Measurements from ENCODE around the gene RFC3. TPM values are rescaled to one million over a fixed set of nuclear protein-coding genes. Genes with fewer than 3 reads are reported as not detected.

Gene RFC3
- total and polyA plus RNA-seq, 2 donors (not counting 1 experiment from before 2014, with no cell fraction given), result 3.1 to 13.4 TPM

- Histone ChIP-seq H4K20me1 (ENCODE audit: control insufficient read depth, extremely low read depth, insufficient read depth, low read length) (no peaks in the 10 kb centered on the region), H3K27me3 (ENCODE audit: control insufficient read depth, insufficient read depth, low read length) (no peaks in the 10 kb centered on the region), H3K4me2 (ENCODE audit: extremely low read depth, insufficient read depth, low read length) (no peak overlapping the region), H3K9ac (ENCODE audit: insufficient read depth, low read length) (no peak overlapping the region), H3K27ac (ENCODE audit: insufficient read depth, low read length) (no peak overlapping the region), H3K79me2 (ENCODE audit: control insufficient read depth, insufficient read depth, low read length) (no peaks in the 10 kb centered on the region), H3K36me3 (ENCODE audit: control insufficient read depth, insufficient read depth, low read length) (no peaks in the 10 kb centered on the region), H3K4me3 (replicated peaks in 1 of 4; ENCODE audit: control extremely low read depth in 1 of 4, insufficient read depth in 1 of 4, low read depth in 3 of 4, low read length in 4 of 4) (no peak overlapping the region), H3K4me1 (ENCODE audit: control insufficient read depth, extremely low read depth, insufficient read depth, low read length) (no peaks in the 10 kb centered on the region), H2AFZ (ENCODE audit: low read length) (no peak overlapping the region), H3K9me3 (ENCODE audit: control insufficient read depth, insufficient read depth, low read depth, low read length) (no peaks in the 10 kb centered on the region)
- DNase-seq (ENCODE audit: low read depth in 2 of 2), result no peak
- TF ChIP-seq EZH2 (IDR thresholded peaks at IDR 0.05; ENCODE audit: low read length, missing control alignments) (no peak), CTCF (conservative IDR thresholded peaks at IDR 0.05 in 1 of 2, IDR thresholded peaks at IDR 0.05 in 1 of 2; ENCODE audit: low read depth in 1 of 2, low read length in 2 of 2) (no peak)
These were observed 57.9 kb downstream of the RFC3 start for GRCh38 chr13:33875618-33876401.

- TF ChIP-seq CTCF (conservative IDR thresholded peaks at IDR 0.05 in 1 of 2, IDR thresholded peaks at IDR 0.05 in 1 of 2; ENCODE audit: low read depth in 1 of 2, low read length in 2 of 2) (no peak), EZH2 (IDR thresholded peaks at IDR 0.05; ENCODE audit: low read length, missing control alignments) (no peak)
- H3K27ac ChIP-seq (ENCODE audit: insufficient read depth, low read length), result no peak overlapping the region
- H3K4me1 ChIP-seq (ENCODE audit: control insufficient read depth, extremely low read depth, insufficient read depth, low read length), result no peaks in the 10 kb centered on the region
- no peak overlapping the region for H3K9ac ChIP-seq (ENCODE audit: insufficient read depth, low read length)
- no peaks in the 10 kb centered on the region for H3K27me3 ChIP-seq (ENCODE audit: control insufficient read depth, insufficient read depth, low read length)
- H4K20me1 ChIP-seq (ENCODE audit: control insufficient read depth, extremely low read depth, insufficient read depth, low read length), result no peaks in the 10 kb centered on the region
- no peak for DNase-seq (ENCODE audit: low read depth in 2 of 2)
- no peak overlapping the region for H3K4me2 ChIP-seq (ENCODE audit: extremely low read depth, insufficient read depth, low read length)
- H3K9me3 ChIP-seq (ENCODE audit: control insufficient read depth, insufficient read depth, low read depth, low read length), result no peaks in the 10 kb centered on the region
- H2AFZ ChIP-seq (ENCODE audit: low read length), result no peak overlapping the region
- H3K4me3 ChIP-seq (replicated peaks in 1 of 4; ENCODE audit: control extremely low read depth in 1 of 4, insufficient read depth in 1 of 4, low read depth in 3 of 4, low read length in 4 of 4), result no peak overlapping the region
- no peaks in the 10 kb centered on the region for H3K79me2 ChIP-seq (ENCODE audit: control insufficient read depth, insufficient read depth, low read length)
- no peaks in the 10 kb centered on the region for H3K36me3 ChIP-seq (ENCODE audit: control insufficient read depth, insufficient read depth, low read length)
These were observed 58.9 kb downstream of the RFC3 start for GRCh38 chr13:33876716-33877394.

GRCh38 chr13:33879118-33879517 is 61.2 kb downstream of the RFC3 start:
- Histone ChIP-seq H3K4me1 (ENCODE audit: control insufficient read depth, extremely low read depth, insufficient read depth, low read length) (no peaks in the 10 kb centered on the region), H3K79me2 (ENCODE audit: control insufficient read depth, insufficient read depth, low read length) (no peaks in the 10 kb centered on the region), H3K27ac (ENCODE audit: insufficient read depth, low read length) (no peak overlapping the region), H3K36me3 (ENCODE audit: control insufficient read depth, insufficient read depth, low read length) (no peaks in the 10 kb centered on the region), H3K9me3 (ENCODE audit: control insufficient read depth, insufficient read depth, low read depth, low read length) (no peaks in the 10 kb centered on the region), H2AFZ (ENCODE audit: low read length) (no peak overlapping the region), H3K4me3 (replicated peaks in 1 of 4; ENCODE audit: control extremely low read depth in 1 of 4, insufficient read depth in 1 of 4, low read depth in 3 of 4, low read length in 4 of 4) (no peak overlapping the region), H4K20me1 (ENCODE audit: control insufficient read depth, extremely low read depth, insufficient read depth, low read length) (no peaks in the 10 kb centered on the region), H3K4me2 (ENCODE audit: extremely low read depth, insufficient read depth, low read length) (no peak overlapping the region), H3K9ac (ENCODE audit: insufficient read depth, low read length) (no peak overlapping the region), H3K27me3 (ENCODE audit: control insufficient read depth, insufficient read depth, low read length) (no peaks in the 10 kb centered on the region)
- no peak for TF ChIP-seq CTCF (conservative IDR thresholded peaks at IDR 0.05 in 1 of 2, IDR thresholded peaks at IDR 0.05 in 1 of 2; ENCODE audit: low read depth in 1 of 2, low read length in 2 of 2)
- no peak for DNase-seq (ENCODE audit: low read depth in 2 of 2)

Measured in fibroblast of lung (primary cell).